ENCODE measurements around the gene RNF223.

RNF223 gene

GRCh38 chr1:1073743-1074587 is at the start of gene RNF223:
Gene RNF223, minus strand, starts transcription at chr1:1074306. Its CDS starts 1,740 bp downstream, at chr1:1072566.
- TF ChIP-seq, protein P1, sequence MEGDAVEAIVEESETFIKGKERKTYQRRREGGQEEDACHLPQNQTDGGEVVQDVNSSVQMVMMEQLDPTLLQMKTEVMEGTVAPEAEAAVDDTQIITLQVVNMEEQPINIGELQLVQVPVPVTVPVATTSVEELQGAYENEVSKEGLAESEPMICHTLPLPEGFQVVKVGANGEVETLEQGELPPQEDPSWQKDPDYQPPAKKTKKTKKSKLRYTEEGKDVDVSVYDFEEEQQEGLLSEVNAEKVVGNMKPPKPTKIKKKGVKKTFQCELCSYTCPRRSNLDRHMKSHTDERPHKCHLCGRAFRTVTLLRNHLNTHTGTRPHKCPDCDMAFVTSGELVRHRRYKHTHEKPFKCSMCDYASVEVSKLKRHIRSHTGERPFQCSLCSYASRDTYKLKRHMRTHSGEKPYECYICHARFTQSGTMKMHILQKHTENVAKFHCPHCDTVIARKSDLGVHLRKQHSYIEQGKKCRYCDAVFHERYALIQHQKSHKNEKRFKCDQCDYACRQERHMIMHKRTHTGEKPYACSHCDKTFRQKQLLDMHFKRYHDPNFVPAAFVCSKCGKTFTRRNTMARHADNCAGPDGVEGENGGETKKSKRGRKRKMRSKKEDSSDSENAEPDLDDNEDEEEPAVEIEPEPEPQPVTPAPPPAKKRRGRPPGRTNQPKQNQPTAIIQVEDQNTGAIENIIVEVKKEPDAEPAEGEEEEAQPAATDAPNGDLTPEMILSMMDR (conservative IDR thresholded peaks at IDR 0.05; ENCODE audit: control insufficient read depth, insufficient read depth, low read depth, low read length), result no peak
- DNase-seq (ENCODE audit: low read depth), result no peak
- H3K4me3 ChIP-seq (ENCODE audit: control insufficient read depth, low read depth, low read length), result no peak within 1 kb of the TSS

DNA sequence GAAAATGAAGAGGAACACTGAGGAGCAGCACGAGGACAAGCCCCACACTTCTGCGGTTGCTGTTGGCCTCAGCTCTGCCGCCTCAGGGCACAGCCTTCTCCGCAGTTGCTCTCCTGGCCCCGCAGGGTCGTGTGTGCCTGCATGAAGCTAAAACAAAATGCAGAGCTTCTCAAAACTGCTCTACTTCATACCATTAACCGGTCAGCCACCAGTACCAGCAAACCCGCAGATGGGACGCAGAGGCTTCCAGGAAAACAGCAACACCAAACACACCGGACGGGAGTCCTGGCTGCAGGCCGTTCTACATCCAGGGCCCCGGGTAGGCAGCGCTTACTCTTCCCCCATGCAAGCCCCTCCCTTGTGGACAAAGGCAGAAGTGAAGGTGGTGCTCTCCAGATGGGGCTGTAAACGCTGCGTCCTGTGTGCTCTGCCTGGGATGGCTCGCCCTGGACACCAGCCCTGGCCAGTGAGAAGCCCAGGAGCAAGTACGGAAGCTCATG is 48.9 kb upstream of the RNF223 start:
- no peak overlapping the region for H3K4me3 ChIP-seq (ENCODE audit: control insufficient read depth, low read depth, low read length)
- no peak for DNase-seq (ENCODE audit: low read depth)
- TF ChIP-seq, protein P1 (conservative IDR thresholded peaks at IDR 0.05; ENCODE audit: control insufficient read depth, insufficient read depth, low read depth, low read length), result no peak

DNA sequence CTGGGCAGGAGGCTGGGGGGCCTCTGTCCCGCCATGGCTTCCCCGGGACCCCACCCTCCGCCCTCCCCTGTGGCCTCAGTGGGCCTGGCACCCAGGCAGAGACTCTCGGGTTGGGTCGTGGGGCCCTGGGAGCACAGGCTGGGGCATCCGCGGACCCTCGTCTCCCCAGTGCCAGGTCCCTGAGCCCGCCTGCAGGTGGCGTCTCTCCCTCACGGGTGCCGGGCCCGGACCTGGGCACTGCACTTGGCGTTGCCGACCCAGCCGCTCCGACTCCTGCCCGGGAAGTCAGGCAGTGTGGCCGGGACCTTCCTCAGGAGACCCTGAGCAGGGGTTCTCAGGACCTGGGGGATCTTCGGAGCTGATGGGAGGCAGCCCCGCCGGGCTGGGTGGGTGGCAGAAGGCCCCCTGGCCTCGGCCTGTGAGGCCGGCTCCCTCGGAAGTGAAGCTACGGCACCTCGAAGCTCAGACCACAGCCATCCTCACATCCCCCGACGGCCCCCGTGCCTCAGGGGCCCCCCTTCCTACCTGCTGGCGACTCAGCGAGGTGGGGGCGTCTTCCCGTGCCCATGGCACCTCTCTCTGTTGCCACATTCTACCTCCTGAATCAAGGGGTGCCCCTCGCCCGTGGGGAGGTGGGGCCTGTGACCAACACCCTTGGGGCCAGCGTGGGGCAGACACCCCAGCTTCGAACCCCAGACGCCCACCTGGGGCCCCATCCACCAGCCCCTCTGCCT is 48.1 kb upstream of the RNF223 start:
- TF ChIP-seq, protein P1 (conservative IDR thresholded peaks at IDR 0.05; ENCODE audit: control insufficient read depth, insufficient read depth, low read depth, low read length), result peak; percentile 61
- H3K4me3 ChIP-seq (ENCODE audit: control insufficient read depth, low read depth, low read length), result no peak overlapping the region
- peak; percentile 57 for DNase-seq (ENCODE audit: low read depth)

GRCh38 chr1:1121611-1122077 is 47.5 kb upstream of the RNF223 start:
- DNase-seq (ENCODE audit: low read depth), result no peak
- no peak overlapping the region for H3K4me3 ChIP-seq (ENCODE audit: control insufficient read depth, low read depth, low read length)
- TF ChIP-seq, protein P1 (conservative IDR thresholded peaks at IDR 0.05; ENCODE audit: control insufficient read depth, insufficient read depth, low read depth, low read length), result no peak

DNA sequence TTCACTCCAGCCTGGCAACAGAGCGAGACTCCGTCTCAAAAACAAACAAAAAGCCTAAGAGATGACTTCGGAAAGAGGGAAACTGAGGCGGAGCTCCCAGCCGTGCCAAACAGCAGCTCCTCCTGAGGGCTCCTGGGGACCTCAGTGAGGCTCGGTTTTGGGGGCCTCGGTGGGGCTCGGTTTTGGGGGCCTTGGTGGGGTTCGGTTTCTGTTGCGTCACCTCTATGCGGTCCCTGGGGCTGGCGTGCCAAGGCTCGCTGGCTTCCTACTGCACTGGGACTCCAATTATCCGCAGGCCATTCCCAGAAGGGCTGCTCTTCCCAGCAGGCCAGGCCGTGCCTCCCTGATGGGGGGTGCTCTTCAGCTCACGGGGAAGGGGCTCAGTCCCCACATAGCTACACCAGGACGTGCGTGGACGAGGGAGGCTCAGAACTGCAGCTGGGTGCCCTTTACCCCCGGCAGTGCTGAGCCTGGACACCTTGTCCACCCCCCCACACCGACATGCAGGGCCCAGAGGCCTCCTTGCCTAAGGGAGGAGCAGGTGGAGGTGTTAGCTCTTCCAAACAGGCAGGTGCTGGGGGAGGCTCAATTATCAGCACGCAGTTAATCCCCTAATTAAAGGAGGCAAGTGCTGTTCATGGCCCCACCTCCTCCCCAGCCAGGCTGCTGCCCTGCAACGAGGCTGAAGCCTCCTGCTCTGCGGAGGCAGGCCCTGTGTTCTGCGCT is 46.9 kb upstream of the RNF223 start:
- H3K4me3 ChIP-seq (ENCODE audit: control insufficient read depth, low read depth, low read length), result no peak overlapping the region
- DNase-seq (ENCODE audit: low read depth), result no peak
- TF ChIP-seq, protein P1 (conservative IDR thresholded peaks at IDR 0.05; ENCODE audit: control insufficient read depth, insufficient read depth, low read depth, low read length), result no peak

- no peak for DNase-seq (ENCODE audit: low read depth)
- no peak overlapping the region for H3K4me3 ChIP-seq (ENCODE audit: control insufficient read depth, low read depth, low read length)
- TF ChIP-seq, protein P1 (conservative IDR thresholded peaks at IDR 0.05; ENCODE audit: control insufficient read depth, insufficient read depth, low read depth, low read length), result no peak
These were observed 46.0 kb upstream of the RNF223 start for GRCh38 chr1:1120096-1120495.
